HEK293 (cell line): ENCODE measurements around the gene MED19.

Source experiments
- BCL11A ChIP-seq: fragments of 450-650 bp; formaldehyde crosslinking; IDR thresholded peaks from 2 replicates; pipeline ENCODE4 v1.5.1; 2016; ENCODE audit warnings: low read depth, missing biosample characterization, missing genetic modification characterization
- GLIS2 ChIP-seq: fragments of 450-650 bp; formaldehyde crosslinking; IDR thresholded peaks from 2 replicates; pipeline ENCODE4 v1.5.1; 2016; ENCODE audit warnings: missing biosample characterization, missing genetic modification characterization
- YY1 ChIP-seq: fragments of 450-650 bp; formaldehyde crosslinking; IDR thresholded peaks from 2 replicates; pipeline ENCODE4 v1.5.1; 2018; ENCODE audit warnings: missing biosample characterization, missing genetic modification characterization
- ZFHX2 ChIP-seq: fragments of 450-650 bp; formaldehyde crosslinking; conservative IDR thresholded peaks from 2 replicates; pipeline ENCODE4 v1.5.1; 2016; ENCODE audit warnings: missing biosample characterization, missing genetic modification characterization
- ZNF223 ChIP-seq: fragments of 450-650 bp; formaldehyde crosslinking; IDR thresholded peaks from 2 replicates; pipeline ENCODE4 v1.5.1; 2016; ENCODE audit warnings: missing biosample characterization, missing genetic modification characterization
- ZNF266 ChIP-seq: fragments of 450-650 bp; formaldehyde crosslinking; IDR thresholded peaks from 2 replicates; pipeline ENCODE4 v1.5.1; 2016; ENCODE audit warnings: missing biosample characterization, missing genetic modification characterization, low read depth
- ZNF311 ChIP-seq: fragments of 450-650 bp; formaldehyde crosslinking; IDR thresholded peaks from 2 replicates; pipeline ENCODE4 v1.5.1; 2017; ENCODE audit warnings: missing biosample characterization, missing genetic modification characterization, borderline replicate concordance
- ZNF404 ChIP-seq: fragments of 450-650 bp; formaldehyde crosslinking; IDR thresholded peaks from 2 replicates; pipeline ENCODE4 v1.5.1; 2017; ENCODE audit warnings: missing biosample characterization, missing genetic modification characterization
- ZNF530 ChIP-seq: fragments of 450-650 bp; formaldehyde crosslinking; IDR thresholded peaks from 2 replicates; pipeline ENCODE4 v1.5.1; 2016; ENCODE audit warnings: low read depth, missing biosample characterization, missing genetic modification characterization
- ZNF544 ChIP-seq: fragments of 450-650 bp; formaldehyde crosslinking; IDR thresholded peaks from 2 replicates; pipeline ENCODE4 v1.5.0; 2017; ENCODE audit warnings: missing biosample characterization, missing genetic modification characterization
- ZNF555 ChIP-seq: fragments of 450-650 bp; formaldehyde crosslinking; conservative IDR thresholded peaks from 2 replicates; pipeline ENCODE4 v1.5.1; 2017; ENCODE audit warnings: missing biosample characterization, mild to moderate bottlenecking, missing genetic modification characterization, inconsistent platforms
- ZNF560 ChIP-seq: fragments of 450-650 bp; formaldehyde crosslinking; IDR thresholded peaks from 2 replicates; pipeline ENCODE4 v1.5.1; 2017; ENCODE audit warnings: missing biosample characterization, missing genetic modification characterization, borderline replicate concordance
- ZNF561 ChIP-seq: fragments of 450-650 bp; IDR thresholded peaks from 2 replicates; pipeline ENCODE4 v1.5.1; 2018; ENCODE audit warnings: missing biosample characterization, missing genetic modification characterization, borderline replicate concordance
- ZNF768 ChIP-seq: fragments of 450-650 bp; formaldehyde crosslinking; IDR thresholded peaks from 2 replicates; pipeline ENCODE4 v1.5.1; 2018; ENCODE audit warnings: missing biosample characterization, mild to moderate bottlenecking, missing genetic modification characterization
- ZNF843 ChIP-seq: fragments of 450-650 bp; formaldehyde crosslinking; IDR thresholded peaks from 2 replicates; pipeline ENCODE4 v1.5.1; 2016; ENCODE audit warnings: missing biosample characterization, missing genetic modification characterization
- ZSCAN30 ChIP-seq: fragments of 450-650 bp; IDR thresholded peaks from 2 replicates; pipeline ENCODE4 v1.5.1; 2018; ENCODE audit warnings: missing biosample characterization, mild to moderate bottlenecking, missing genetic modification characterization, moderate library complexity
- TF ChIP-seq, protein P1 (sequence below): fragments of 450-650 bp; formaldehyde crosslinking; IDR thresholded peaks from 2 replicates; pipeline ENCODE4 v1.5.1; 2016; ENCODE audit warnings: missing biosample characterization, missing genetic modification characterization, borderline replicate concordance
- TF ChIP-seq, protein P2 (sequence below): fragments of 450-650 bp; formaldehyde crosslinking; IDR thresholded peaks from 2 replicates; pipeline ENCODE4 v1.5.1; 2016; ENCODE audit warnings: missing biosample characterization, missing genetic modification characterization
- TF ChIP-seq, protein P3 (sequence below): fragments of 450-650 bp; formaldehyde crosslinking; IDR thresholded peaks from 2 replicates; pipeline ENCODE4 v1.5.1; 2017; ENCODE audit warnings: missing biosample characterization, missing genetic modification characterization
- TF ChIP-seq, protein P4 (sequence below): fragments of 450-650 bp; formaldehyde crosslinking; IDR thresholded peaks from 2 replicates; pipeline ENCODE4 v1.5.1; 2016; ENCODE audit warnings: missing biosample characterization, missing genetic modification characterization
- TF ChIP-seq, protein P5 (sequence below): fragments of 450-650 bp; formaldehyde crosslinking; IDR thresholded peaks from 2 replicates; pipeline ENCODE4 v1.5.1; 2016; ENCODE audit warnings: missing biosample characterization, missing genetic modification characterization, low read depth
- TF ChIP-seq, protein P6 (sequence below): fragments of 450-650 bp; formaldehyde crosslinking; IDR thresholded peaks from 2 replicates; pipeline ENCODE4 v1.5.1; 2016; ENCODE audit warnings: missing biosample characterization, missing genetic modification characterization
- TF ChIP-seq, protein P7 (sequence below): fragments of 450-650 bp; formaldehyde crosslinking; conservative IDR thresholded peaks from 2 replicates; pipeline ENCODE4 v1.5.1; 2016; ENCODE audit warnings: low read depth, missing biosample characterization, missing genetic modification characterization

Gene MED19

DNA sequence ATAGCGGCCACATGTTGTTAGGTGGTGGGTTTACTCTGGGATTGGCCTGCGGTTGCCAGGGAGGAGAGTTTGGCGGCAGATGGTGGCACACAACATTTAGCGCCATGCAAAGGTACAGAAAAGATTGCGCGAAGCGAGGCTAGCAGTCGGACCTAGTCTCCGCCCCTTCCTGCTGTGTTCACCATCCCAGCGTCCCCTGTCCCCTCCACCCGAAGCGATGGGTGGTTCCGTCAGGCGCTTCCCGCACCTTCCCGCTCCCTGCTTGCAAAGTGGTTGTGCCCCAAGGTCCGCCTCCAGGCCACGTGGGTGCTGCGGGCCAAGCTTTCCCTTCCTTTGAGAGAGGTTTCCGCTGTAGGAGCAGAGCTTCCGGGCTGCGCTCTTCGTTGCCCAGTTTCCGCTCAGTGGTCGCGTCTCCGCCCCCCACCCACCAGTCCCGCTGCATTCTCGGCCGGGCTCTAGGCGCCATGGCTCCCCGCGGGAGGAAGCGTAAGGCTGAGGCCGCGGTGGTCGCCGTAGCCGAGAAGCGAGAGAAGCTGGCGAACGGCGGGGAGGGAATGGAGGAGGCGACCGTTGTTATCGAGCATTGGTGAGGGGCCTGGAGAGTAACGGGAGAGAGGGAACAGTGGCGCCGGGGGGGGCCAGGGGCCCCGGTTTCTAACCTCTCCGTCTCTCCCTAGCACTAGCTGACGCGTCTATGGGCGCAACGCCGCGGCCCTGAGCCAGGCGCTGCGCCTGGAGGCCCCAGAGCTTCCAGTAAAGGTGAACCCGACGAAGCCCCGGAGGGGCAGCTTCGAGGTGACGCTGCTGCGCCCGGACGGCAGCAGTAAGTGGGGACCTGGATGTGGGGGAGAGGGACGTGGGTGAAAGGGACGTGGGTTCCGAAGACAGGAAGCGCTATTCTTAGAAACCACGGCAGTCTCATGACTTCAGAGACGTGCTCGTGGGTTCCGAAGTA lies 29.4 kb upstream of the MED19 start, which contains the start of gene SELENOH (continued):
- TF ChIP-seq ZFHX2 (tag by site-specific recombination) (peak; percentile 85), YY1 (tag by site-specific recombination) (peak; percentile 70; the same call in 1 of the 2 replicates), ZNF560 (tag by site-specific recombination) (no peak), ZNF266 (tag by site-specific recombination) (no peak), ZNF768 (no peak; the same call in 1 of the 2 replicates), BCL11A (tag by site-specific recombination) (no peak), ZNF544 (tag by site-specific recombination) (no peak), ZSCAN30 (tag by site-specific recombination) (peak; percentile 97), ZNF404 (tag by site-specific recombination) (no peak), ZNF561 (tag by site-specific recombination) (peak; percentile 98), ZNF843 (tag by site-specific recombination) (peak; percentile 75), ZNF530 (tag by site-specific recombination) (no peak), ZNF311 (tag by site-specific recombination) (no peak), ZNF223 (tag by site-specific recombination) (no peak), ZNF555 (no peak), GLIS2 (tag by site-specific recombination) (peak; percentile 62)
- TF ChIP-seq, protein P1, sequence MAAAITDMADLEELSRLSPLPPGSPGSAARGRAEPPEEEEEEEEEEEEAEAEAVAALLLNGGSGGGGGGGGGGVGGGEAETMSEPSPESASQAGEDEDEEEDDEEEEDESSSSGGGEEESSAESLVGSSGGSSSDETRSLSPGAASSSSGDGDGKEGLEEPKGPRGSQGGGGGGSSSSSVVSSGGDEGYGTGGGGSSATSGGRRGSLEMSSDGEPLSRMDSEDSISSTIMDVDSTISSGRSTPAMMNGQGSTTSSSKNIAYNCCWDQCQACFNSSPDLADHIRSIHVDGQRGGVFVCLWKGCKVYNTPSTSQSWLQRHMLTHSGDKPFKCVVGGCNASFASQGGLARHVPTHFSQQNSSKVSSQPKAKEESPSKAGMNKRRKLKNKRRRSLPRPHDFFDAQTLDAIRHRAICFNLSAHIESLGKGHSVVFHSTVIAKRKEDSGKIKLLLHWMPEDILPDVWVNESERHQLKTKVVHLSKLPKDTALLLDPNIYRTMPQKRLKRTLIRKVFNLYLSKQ: no peak
- TF ChIP-seq, protein P2, sequence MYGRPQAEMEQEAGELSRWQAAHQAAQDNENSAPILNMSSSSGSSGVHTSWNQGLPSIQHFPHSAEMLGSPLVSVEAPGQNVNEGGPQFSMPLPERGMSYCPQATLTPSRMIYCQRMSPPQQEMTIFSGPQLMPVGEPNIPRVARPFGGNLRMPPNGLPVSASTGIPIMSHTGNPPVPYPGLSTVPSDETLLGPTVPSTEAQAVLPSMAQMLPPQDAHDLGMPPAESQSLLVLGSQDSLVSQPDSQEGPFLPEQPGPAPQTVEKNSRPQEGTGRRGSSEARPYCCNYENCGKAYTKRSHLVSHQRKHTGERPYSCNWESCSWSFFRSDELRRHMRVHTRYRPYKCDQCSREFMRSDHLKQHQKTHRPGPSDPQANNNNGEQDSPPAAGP: peak; percentile 96
- TF ChIP-seq, protein P3, sequence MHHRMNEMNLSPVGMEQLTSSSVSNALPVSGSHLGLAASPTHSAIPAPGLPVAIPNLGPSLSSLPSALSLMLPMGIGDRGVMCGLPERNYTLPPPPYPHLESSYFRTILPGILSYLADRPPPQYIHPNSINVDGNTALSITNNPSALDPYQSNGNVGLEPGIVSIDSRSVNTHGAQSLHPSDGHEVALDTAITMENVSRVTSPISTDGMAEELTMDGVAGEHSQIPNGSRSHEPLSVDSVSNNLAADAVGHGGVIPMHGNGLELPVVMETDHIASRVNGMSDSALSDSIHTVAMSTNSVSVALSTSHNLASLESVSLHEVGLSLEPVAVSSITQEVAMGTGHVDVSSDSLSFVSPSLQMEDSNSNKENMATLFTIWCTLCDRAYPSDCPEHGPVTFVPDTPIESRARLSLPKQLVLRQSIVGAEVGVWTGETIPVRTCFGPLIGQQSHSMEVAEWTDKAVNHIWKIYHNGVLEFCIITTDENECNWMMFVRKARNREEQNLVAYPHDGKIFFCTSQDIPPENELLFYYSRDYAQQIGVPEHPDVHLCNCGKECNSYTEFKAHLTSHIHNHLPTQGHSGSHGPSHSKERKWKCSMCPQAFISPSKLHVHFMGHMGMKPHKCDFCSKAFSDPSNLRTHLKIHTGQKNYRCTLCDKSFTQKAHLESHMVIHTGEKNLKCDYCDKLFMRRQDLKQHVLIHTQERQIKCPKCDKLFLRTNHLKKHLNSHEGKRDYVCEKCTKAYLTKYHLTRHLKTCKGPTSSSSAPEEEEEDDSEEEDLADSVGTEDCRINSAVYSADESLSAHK: peak; percentile 47; the same call in 1 of the 2 replicates
- TF ChIP-seq, protein P4, sequence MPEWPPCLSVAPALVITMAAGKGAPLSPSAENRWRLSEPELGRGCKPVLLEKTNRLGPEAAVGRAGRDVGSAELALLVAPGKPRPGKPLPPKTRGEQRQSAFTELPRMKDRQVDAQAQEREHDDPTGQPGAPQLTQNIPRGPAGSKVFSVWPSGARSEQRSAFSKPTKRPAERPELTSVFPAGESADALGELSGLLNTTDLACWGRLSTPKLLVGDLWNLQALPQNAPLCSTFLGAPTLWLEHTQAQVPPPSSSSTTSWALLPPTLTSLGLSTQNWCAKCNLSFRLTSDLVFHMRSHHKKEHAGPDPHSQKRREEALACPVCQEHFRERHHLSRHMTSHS: no peak
- TF ChIP-seq, protein P5, sequence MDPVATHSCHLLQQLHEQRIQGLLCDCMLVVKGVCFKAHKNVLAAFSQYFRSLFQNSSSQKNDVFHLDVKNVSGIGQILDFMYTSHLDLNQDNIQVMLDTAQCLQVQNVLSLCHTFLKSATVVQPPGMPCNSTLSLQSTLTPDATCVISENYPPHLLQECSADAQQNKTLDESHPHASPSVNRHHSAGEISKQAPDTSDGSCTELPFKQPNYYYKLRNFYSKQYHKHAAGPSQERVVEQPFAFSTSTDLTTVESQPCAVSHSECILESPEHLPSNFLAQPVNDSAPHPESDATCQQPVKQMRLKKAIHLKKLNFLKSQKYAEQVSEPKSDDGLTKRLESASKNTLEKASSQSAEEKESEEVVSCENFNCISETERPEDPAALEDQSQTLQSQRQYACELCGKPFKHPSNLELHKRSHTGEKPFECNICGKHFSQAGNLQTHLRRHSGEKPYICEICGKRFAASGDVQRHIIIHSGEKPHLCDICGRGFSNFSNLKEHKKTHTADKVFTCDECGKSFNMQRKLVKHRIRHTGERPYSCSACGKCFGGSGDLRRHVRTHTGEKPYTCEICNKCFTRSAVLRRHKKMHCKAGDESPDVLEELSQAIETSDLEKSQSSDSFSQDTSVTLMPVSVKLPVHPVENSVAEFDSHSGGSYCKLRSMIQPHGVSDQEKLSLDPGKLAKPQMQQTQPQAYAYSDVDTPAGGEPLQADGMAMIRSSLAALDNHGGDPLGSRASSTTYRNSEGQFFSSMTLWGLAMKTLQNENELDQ (tag by site-specific recombination): no peak
- TF ChIP-seq, protein P6, sequence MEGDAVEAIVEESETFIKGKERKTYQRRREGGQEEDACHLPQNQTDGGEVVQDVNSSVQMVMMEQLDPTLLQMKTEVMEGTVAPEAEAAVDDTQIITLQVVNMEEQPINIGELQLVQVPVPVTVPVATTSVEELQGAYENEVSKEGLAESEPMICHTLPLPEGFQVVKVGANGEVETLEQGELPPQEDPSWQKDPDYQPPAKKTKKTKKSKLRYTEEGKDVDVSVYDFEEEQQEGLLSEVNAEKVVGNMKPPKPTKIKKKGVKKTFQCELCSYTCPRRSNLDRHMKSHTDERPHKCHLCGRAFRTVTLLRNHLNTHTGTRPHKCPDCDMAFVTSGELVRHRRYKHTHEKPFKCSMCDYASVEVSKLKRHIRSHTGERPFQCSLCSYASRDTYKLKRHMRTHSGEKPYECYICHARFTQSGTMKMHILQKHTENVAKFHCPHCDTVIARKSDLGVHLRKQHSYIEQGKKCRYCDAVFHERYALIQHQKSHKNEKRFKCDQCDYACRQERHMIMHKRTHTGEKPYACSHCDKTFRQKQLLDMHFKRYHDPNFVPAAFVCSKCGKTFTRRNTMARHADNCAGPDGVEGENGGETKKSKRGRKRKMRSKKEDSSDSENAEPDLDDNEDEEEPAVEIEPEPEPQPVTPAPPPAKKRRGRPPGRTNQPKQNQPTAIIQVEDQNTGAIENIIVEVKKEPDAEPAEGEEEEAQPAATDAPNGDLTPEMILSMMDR (tag by site-specific recombination): no peak
- TF ChIP-seq, protein P7, sequence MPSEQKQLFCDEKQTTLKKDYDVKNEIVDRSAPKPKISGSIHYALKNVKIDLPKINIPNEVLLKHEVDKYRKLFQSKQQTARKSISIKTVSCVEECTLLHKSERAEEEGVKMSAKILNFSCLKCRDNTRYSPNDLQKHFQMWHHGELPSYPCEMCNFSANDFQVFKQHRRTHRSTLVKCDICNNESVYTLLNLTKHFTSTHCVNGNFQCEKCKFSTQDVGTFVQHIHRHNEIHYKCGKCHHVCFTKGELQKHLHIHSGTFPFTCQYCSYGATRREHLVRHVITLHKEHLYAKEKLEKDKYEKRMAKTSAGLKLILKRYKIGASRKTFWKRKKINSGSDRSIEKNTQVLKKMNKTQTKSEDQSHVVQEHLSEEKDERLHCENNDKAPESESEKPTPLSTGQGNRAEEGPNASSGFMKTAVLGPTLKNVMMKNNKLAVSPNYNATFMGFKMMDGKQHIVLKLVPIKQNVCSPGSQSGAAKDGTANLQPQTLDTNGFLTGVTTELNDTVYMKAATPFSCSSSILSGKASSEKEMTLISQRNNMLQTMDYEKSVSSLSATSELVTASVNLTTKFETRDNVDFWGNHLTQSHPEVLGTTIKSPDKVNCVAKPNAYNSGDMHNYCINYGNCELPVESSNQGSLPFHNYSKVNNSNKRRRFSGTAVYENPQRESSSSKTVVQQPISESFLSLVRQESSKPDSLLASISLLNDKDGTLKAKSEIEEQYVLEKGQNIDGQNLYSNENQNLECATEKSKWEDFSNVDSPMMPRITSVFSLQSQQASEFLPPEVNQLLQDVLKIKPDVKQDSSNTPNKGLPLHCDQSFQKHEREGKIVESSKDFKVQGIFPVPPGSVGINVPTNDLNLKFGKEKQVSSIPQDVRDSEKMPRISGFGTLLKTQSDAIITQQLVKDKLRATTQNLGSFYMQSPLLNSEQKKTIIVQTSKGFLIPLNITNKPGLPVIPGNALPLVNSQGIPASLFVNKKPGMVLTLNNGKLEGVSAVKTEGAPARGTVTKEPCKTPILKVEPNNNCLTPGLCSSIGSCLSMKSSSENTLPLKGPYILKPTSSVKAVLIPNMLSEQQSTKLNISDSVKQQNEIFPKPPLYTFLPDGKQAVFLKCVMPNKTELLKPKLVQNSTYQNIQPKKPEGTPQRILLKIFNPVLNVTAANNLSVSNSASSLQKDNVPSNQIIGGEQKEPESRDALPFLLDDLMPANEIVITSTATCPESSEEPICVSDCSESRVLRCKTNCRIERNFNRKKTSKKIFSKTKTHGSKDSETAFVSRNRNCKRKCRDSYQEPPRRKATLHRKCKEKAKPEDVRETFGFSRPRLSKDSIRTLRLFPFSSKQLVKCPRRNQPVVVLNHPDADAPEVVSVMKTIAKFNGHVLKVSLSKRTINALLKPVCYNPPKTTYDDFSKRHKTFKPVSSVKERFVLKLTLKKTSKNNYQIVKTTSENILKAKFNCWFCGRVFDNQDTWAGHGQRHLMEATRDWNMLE: peak; percentile 86
